CD4-positive, alpha-beta T cell treated with Interleukin-4 for 4 hours (primary cell): ENCODE measurements around the gene SYNGR2.
"Not testable (repeated sequence)": the region's sequence is repeated elsewhere in the genome, so short reads cannot be mapped to it uniquely, and the experiment has no call there.

ENCODE experiments used
- DNase-seq: peaks from one replicate; pipeline ENCODE4 v3.0.0-alpha.2; 2020

The SYNGR2 gene

DNA sequence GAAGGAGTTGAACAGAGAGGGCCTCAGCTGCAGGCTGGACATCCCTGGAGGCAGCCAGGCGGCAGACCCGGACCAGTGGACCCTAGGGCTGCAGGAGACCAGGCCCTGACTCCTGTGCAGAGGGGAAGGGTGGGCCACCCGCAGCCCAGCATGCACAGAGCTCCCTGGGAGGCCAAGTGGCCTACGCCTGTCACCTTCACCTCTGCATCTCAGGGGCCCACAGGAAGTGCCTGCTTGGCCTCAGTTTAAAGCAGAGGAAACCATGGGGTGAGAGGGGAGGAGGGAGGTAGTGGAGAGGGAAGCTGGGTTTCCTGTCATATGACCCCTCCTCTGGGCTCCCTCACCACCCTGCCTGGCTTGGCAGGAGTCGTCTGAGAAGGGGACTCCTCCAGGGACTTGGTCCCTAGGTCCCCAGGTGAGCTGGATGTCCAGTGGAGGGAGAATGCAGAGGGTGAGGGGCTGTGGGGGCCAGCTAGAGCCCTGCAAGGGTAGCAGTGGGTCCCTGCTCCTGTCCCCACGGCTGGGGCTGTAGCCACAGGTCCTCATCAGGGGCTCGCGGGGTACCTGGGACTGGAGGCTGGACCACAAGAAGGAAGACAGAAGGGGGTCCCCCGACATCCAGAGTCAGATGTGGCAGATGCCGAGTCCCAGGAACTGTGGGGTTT is 37.8 kb upstream of the SYNGR2 start, which contains the start of gene TMC8:
TMC8 (plus strand) TSS at position 335 of the 665 bp plus-strand sequence. CDS start 818 bp downstream, outside the sequence.
- peak; percentile 86 for DNase-seq

DNA sequence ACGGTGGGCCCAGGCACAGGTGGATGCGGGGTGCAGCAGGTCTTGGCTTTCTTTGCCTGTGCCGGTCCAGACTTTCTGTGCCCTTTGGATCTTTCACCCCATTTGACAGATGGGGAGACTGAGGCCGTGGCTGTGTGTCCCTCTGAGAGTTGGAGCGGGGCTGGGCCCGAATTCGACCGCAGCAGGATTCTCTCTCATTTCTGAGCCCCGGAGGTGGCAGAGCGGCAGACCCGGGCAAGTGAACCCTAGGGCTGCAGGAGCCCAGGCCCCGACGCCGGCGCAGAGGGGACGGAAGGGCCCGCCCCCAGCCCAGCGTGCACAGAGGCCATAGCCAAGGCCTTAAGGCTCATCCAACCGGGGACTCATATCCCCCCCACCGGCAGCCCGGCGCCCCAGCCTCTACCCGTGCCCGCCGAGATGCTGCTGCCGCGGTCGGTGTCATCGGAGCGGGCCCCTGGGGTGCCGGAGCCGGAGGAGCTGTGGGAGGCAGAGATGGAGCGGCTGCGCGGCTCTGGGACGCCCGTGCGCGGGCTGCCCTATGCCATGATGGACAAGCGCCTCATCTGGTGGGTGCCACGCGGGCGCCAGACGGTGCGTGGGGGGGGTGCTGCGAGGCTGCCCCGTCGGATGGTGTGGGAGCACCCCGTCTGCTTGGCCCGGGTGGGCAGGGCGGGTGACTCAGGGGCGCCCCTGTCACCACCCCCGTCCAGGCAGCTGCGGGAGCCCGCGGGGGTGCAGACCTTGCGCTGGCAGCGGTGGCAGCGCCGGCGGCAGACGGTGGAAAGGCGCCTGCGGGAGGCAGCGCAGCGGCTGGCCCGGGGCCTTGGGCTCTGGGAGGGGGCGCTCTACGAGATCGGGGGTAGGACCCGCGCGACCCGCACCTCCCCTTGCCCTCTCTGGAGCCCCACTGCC is 37.0 kb upstream of the SYNGR2 start:
- peak; percentile 51 for DNase-seq

DNA sequence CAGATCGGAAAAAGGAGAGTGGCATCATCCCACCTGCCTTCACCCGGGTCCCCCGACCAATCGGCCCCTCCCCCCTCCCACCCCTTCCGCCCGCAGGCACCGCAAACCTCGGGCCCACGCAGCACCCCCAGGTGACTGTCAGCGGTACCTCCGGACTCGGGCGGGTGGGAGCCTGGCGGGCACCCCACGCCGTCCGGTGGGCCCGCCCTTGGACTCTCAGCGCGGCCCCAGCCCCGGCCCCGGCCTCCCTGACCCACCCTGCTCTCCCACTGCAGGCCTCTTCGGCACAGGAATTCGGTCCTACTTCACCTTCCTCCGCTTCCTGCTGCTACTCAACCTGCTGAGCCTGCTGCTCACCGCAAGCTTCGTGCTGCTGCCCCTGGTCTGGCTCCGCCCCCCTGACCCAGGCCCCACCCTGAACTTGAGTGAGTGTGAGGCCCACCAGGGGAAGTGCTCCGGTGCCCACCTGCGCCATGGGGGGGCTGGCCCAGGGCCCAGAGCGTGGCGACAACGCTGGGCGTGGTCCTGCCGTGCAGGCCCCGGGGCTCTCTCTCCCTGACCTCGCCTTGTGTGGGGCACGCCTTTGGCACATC is 36.2 kb upstream of the SYNGR2 start:
- DNase-seq: peak; percentile 74

DNA sequence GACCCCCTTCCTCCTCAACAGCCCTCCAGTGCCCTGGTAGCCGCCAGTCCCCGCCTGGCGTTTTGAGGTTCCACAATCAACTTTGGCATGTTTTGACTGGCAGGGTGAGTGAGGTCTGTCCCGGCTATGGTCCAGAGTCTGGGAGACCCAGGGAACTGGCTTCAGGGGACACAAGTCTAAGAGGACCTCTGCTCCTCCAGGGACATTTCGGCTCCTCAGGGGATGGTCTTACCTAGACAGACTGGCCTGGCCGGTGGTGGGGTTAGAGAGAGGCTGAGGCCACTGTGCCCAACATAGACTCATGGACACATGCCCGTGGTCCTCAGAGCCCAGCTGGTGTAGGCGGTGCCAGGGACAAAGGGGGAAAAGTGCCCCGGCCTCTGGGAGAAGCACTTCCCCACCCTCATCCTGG is 35.6 kb upstream of the SYNGR2 start:
- DNase-seq: no peak

DNA sequence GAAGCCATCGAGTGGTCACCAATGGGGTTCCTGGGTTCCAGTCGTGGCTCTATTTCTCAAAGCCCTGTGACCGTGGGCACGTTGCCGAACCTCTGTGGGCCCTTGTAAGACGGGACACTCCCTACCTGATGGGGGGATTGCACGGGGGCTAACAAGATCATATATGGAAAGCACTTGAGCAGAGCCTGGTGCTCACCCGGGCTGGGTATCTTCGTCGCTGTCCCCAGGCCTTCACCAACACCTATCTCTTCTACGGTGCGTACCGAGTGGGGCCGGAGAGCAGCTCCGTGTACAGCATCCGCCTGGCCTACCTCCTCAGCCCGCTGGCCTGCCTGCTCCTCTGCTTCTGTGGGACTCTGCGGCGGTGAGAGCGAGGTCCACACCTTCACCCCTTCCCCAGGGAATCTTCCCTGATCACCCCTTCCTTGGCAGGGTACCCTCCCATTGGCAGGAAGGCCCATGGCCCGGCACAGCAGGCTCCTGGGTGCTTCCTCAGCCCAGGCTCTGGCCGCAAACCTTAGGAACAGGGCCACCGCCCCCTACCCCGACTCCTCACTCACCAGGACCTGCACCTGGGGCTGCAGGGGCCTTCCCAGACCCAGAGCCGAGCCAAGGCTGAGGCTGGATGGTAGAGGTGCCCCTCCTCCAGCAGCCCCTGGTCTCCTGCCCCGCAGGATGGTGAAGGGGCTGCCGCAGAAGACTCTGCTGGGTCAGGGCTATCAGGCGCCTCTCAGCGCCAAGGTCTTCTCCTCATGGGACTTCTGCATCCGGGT is 35.0 kb upstream of the SYNGR2 start:
- no peak for DNase-seq

DNA sequence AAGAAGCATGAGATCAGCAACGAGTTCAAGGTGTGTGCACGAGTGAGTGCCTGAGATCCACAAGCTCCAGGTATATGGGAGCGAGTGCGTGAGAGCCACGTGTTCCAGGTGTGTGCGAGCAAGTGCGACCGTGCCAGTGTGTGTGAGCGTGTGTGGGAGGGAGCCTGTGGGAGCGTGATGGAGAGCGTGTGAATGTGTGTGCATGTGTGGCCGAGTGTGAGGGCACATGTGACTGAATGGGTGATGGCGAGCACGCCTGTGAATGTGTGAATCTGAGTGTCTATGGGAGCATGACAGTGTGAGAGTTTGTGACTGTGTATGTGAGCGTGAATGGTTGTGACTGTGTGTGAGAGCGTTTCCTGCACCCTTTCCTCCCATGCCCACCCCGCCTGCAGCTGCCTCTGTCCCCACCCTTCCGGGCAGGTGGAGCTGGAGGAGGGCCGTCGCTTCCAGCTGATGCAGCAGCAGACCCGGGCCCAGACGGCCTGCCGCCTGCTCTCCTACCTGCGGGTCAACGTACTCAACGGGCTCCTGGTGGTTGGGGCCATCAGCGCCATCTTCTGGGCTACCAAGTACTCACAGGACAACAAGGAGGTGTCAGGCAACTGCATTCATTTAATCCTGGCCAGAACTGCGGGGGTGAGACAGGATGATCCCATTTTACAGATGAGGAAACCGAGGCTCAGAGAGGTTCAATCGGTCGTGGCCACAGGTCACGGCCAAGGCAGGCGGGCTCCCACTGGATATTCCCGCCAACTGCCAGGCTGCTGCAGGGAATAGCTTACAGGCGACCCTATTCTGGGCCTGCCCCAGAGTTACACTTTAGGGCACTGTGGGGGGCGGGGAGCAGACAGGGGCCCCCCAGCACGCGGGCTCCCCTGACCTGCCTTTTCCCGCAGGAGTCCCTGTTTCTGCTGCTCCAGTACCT is 34.1 kb upstream of the SYNGR2 start:
- DNase-seq: peak; percentile 86

DNA sequence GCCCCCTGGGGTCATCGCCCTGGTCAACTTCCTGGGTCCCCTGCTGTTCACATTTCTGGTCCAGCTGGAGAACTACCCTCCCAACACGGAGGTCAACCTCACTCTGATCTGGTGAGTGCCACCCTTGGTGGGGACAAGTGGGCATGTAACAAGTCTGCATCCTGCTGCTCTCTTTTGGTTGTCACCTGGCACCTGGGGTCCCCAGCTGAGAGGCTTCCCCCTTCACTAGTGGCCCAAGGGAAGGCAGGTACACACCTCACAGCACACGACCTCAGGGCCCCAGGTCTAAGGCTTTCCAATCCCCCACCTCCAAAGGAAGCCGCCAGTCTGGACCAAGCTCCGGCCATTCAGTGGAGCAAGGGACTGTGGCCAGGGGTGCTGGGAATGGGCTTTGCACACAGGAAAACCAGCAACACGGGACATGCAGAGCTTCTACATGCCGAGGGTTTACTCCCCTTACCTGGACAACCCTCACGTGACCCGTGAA is 33.4 kb upstream of the SYNGR2 start:
- no peak for DNase-seq

DNA sequence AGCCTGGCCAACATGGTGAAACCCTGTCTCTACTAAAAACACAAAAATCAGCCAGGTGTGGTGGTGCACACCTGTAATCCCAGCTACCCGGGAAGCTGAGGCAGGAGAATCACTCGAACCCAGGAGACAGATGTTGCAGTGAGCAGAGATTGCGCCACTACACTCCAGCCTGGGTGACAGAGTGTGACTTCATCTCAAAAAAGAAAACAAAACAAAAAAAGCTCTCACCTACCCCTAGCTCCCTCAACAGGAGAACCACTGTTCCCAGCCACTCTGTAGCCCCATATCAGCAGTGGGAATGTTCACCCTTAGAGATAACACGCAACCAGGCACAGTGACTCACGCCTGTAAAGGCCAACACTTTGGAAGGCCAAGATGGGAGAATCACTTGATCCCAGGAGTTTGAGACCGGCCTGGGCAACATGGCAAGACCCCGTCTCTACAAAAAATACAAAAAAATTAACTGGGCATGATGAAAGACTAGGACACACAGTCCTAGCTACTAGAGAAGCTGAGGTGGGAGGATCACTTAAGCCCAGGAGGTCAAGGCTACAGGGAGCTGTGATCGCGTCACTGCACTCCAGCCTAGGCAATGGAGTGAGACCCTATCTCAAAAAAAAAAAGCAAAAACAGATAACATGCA is 32.4 kb upstream of the SYNGR2 start:
- DNase-seq: no peak

DNA sequence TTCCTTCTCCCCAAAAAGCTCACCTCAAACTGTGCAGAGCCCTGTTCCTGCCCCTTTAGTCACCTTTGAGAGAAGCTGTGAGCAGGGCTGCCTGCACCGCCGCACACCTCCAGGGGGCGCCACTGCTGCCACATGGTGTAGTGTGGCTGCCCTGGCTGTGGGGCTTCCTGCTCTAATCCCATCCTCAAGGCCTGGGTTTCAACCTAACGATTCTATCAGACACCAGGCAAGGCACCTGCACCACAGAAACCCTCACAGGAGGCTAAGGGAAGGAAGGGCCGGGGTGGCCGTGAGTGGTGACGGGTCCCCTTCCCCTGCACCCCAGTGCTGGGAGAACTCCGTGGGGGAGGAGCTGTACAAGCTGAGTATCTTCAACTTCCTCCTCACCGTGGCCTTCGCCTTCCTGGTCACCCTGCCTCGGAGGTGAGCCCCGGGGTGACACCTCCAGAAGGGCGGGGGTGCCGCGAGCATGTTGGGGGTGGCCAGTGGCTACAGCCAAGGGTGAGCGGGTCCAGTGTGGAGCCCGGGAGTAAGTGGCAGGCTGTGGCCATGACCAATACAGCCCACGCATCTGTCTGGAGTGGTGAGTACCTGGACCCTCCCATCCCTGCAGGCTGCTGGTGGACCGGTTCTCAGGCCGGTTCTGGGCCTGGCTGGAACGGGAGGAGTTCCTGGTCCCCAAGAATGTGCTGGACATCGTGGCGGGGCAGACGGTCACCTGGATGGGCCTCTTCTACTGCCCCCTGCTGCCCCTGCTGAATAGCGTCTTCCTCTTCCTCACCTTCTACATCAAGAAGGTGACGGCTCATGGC is 30.8 kb upstream of the SYNGR2 start:
- DNase-seq: no peak

DNA sequence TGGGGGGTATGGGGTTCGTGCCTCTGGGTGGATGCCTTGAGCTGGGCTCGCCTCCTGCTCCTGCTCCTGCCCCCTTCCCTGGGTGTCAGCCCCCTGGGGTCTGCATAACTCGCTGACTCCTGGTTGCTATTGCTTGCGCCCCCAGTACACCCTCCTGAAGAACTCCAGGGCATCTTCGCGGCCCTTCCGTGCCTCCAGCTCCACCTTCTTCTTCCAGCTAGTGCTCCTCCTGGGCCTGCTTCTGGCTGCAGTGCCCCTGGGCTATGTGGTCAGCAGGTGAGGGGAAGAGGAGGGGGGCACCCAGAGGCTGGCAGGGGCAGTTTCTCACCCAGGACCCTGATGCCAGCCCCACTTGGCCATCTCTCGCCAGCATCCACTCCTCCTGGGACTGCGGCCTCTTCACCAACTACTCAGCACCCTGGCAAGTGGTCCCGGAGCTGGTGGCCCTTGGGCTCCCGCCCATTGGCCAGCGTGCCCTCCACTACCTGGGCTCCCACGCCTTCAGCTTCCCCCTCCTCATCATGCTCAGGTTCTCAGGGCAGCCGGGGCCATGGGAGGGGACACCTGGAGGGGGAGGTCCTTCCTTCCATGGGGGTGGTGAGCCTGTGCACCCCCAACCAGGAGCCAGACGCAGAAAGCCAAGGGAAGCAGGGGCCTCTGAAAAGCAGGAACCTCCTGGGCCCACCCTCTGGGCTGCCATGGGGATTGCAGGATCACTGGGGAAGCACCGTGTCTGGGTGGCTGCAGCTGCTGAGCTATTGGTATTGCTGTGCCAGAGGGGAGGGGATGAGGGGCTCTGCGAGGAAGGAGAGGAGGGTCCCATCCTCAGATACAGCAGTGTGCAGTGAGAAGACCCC is 29.9 kb upstream of the SYNGR2 start:
- DNase-seq: no peak

DNA sequence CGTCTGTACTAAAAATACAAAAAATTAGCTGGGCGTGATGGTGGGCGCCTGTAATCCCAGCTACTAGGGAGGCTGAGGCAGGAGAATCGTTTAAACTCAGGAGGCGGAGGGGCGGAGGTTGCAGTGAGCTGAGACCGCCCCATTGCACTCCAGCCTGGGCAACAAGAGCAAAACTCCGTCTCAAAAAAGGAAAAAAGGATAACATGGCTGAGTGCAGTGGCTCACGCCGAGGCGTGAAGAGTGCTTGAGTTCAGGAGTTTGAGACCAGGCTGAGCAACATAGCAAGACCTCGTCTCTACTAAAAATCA is 28.6 kb upstream of the SYNGR2 start:
- DNase-seq: not testable (repeated sequence)

DNA sequence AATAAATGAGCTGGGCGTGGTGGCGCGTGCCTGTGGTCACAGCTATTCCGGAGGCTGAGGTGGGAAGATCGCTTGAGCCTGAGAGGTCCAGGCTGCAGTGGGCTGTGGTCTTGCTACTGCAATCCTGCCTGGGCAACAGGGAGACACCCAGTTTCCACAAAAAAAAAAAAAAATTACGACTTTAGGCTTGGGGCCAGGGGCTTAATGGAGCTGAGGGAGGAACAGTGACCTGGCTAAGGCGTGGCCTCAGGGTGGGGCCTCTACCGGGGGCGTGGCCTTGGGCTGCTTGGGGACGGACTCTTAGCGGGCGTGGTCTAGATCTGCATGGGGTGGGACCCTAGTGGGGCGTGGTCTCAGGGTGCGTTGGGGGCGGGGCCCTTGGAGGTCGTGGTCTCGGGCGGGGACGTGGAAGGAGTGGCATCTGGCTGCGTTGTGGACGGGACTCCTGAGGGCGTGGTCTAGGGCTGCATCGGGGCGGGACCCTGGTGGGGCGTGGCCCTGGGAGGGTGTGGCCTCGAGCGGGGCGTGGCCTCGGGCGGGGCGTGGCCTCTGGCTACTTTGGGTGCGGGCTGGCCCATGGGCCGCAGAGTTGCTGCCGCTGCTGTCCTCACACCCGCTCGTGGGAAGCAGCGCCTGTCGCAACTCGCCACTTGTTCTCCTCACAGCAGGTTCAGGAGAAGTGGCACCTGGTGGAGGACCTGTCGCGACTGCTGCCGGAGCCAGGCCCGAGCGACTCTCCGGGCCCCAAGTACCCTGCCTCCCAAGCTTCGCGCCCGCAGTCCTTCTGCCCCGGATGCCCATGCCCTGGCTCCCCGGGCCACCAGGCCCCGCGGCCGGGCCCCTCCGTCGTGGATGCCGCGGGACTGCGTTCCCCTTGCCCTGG is 28.0 kb upstream of the SYNGR2 start:
- DNase-seq: peak; percentile 94

DNA sequence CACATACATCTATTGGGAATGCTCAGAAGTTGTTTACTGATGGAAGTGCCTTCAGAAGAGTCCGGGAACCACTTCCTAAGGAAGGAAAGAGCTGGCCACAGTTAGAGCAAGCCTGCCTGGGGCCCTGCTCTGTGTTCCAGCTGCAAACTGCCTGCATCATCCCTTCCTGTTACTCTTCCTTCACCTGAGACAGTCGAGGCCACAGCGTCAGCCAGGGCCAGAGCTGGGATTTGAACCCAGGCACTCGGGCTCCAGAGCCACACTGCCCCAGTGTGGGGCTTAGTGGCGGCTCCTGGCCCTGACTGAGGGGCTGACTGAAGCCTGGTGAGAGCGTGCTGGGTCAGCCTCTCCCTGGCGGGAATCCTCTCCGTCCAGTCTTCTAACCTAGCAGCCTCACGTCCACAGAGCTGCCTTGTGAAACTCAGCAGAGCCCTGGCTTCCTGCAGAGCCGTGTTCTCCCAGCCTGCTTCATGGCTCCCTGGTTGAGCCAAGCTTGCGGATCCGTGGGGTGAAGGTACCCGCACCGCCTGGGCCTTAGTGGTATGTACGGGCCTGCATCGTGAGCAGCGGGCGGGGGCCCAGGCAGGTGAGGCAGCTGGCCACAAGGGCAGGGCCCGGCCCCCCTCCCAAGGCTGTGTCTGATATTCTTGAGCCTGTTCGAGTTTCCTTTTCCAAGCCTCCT is 26.8 kb upstream of the SYNGR2 start:
- no peak for DNase-seq

DNA sequence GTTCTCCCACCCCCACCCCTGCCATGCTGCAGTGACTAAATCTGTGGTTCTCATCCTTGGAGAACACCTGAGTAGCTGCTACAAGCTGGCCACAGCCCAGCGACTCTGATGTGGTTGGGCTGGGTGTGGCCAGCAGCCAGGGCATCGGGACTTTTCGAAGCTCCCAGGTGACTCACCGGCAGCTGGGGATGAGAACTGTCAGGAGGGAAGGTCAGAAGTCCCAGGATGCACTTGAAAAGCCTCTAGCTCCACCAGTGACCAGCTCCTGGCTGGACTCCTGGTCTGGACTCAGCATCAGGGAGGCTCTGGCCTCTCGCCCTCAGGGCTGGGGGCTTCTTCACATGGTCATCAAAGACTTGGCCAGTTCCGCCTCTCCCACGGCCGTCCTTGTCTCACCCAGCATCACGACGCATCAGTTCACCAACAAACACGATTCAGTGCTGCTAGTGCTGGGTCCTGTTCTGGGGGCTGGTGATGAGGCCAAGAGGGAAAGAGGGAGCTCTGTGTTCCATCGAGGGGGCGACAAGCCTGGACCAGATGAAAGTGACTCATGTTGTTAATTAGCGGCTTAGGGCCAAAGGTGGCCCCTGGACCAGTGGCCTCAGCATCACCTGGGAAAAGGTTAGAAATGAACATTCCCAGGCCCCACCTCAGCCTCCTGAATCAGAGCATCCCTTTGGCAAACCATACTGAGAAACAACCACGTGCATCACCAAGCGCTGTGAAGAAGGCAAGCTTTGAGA is 26.1 kb upstream of the SYNGR2 start:
- no peak for DNase-seq

DNA sequence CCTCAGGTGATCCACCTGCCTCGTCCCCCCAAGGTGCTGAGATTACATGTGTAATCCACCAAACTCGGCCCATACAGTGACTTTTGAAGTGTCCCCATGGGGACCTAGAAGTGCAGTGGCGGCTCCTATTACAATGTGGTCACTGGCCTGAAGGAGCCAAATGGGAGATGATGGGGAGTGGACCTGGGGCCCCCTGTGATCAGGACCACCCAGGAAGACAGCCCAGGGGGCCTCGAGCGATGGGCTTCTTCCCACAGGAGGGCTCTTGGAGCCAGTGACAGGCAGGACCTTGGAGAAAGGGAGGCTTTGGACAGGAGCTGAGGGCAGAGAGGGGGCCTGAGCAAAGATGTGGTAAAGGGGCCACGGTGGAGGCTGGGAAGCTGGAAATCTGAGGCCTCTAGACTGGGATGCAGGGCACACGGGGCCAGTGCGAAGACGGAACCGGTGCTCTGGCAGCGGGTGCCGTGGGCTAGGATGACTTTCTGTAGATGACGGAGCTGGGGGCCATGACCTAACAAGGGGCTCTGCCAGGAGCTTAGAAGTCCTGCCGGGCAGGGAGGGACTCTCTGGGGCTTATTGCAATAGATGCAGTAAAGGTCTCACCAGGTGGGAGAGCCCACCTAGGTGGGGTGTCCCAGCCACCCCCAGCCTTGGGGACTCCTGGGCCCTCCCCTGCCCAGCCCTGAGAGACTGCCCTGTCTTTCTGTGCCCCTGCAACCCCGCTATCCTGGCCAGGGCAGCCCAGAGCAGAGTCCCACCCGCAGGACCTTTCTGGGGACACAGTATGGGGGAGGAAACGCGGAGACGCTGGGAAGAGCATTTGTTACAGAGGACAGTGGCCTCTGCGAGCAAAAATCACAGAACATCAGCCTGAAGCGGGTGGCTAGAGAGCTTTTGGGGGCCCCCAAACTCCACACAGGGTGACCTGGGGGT is 24.9 kb upstream of the SYNGR2 start:
- no peak for DNase-seq
